GM12865 (cell line): ENCODE results near the gene NUDT1.

Experiments
- DNase-seq: peaks from one replicate; pipeline ENCODE4 v3.0.0; 2010; ENCODE audit warnings: low read depth
- H3K4me3 ChIP-seq: 2 replicates; pipeline ENCODE4 v1.5.1; 2011; ENCODE audit warnings: mild to moderate bottlenecking, low read depth, low read length, control low read depth
- CTCF ChIP-seq: IDR thresholded peaks from 2 replicates; pipeline ENCODE4 v1.5.1; 2011; ENCODE audit warnings: low read length, control low read depth, low read depth, inconsistent platforms; ENCODE audit not compliant: insufficient read depth; ENCODE audit errors: missing control alignments

Gene NUDT1

GRCh38 chr7:2219136-2219535, 22.9 kb upstream of the NUDT1 start:
- TF ChIP-seq CTCF, result no peak

GRCh38 chr7:2219606-2220005, 22.4 kb upstream of the NUDT1 start:
- no peak for TF ChIP-seq CTCF
- DNase-seq, result no peak
- no peak overlapping the region for H3K4me3 ChIP-seq

More at GRCh38 chr7:2219136-2219535, 22.9 kb upstream of the NUDT1 start:
- no peak overlapping the region for H3K4me3 ChIP-seq
- no peak for DNase-seq

- H3K4me3 ChIP-seq, result no peak overlapping the region
- DNase-seq, result no peak
- no peak for TF ChIP-seq CTCF
Measured at GRCh38 chr7:2220030-2220429, 22.0 kb upstream of the NUDT1 start.

GRCh38 chr7:2220506-2220905, 21.5 kb upstream of the NUDT1 start:
- no peak for DNase-seq
- no peak for TF ChIP-seq CTCF
- no peak overlapping the region for H3K4me3 ChIP-seq

- no peak overlapping the region for H3K4me3 ChIP-seq
- no peak for TF ChIP-seq CTCF
- DNase-seq, result no peak
Measured at GRCh38 chr7:2220954-2221353, 21.1 kb upstream of the NUDT1 start.

GRCh38 chr7:2222516-2222915, 19.5 kb upstream of the NUDT1 start:
- DNase-seq, result no peak
- H3K4me3 ChIP-seq, result no peak overlapping the region
- TF ChIP-seq CTCF, result no peak

GRCh38 chr7:2223321-2223720, 18.7 kb upstream of the NUDT1 start:
- no peak for TF ChIP-seq CTCF
- no peak for DNase-seq

More at GRCh38 chr7:2223321-2223720, 18.7 kb upstream of the NUDT1 start:
- no peak overlapping the region for H3K4me3 ChIP-seq
